Uterus (tissue), 4 donors: ENCODE measurements around the gene GLIPR1L1. TPM values are rescaled to one million over a fixed set of nuclear protein-coding genes. Genes with fewer than 3 reads are reported as not detected.

ENCODE experiments used
- DNase-seq, 2 donors: peaks; one replicate each; pipeline ENCODE4 v3.0.0-alpha.2; 2019 to 2020
- H3K27ac ChIP-seq, 2 donors: fragments of 200-600 bp; sonication (generic); 1 replicate in 1 of 2; 2 replicates in 1 of 2; pipeline ENCODE4 v1.5.1; 2016 to 2018
- H3K27me3 ChIP-seq, 2 donors: fragments of 200-600 bp; sonication (generic); one replicate each; pipeline ENCODE4 v1.5.1; 2018 to 2019; ENCODE audit warnings: control low read depth in 1 of 2
- H3K36me3 ChIP-seq, 2 donors: fragments of 200-600 bp; sonication (generic); one replicate each; pipeline ENCODE4 v1.5.1; 2019; ENCODE audit warnings: control low read depth in 1 of 2
- H3K4me1 ChIP-seq, 2 donors: fragments of 200-600 bp; sonication (generic); one replicate each; pipeline ENCODE4 v1.5.1; 2018 to 2019; ENCODE audit warnings: control low read depth in 1 of 2
- H3K4me3 ChIP-seq, 2 donors: fragments of 200-600 bp; sonication (generic); 1 replicate in 1 of 2; 2 replicates in 1 of 2; pipeline ENCODE4 v1.5.1; 2018 to 2019; ENCODE audit warnings: mild to moderate bottlenecking in 1 of 2
- H3K9me3 ChIP-seq, 2 donors: fragments of 200-600 bp; sonication (generic); one replicate each; pipeline ENCODE4 v1.5.1; 2019; ENCODE audit warnings: control low read depth in 1 of 2
- CTCF ChIP-seq, 4 experiments: fragments of 200-600 bp in 2 of 4; fragments of 450-650 bp in 2 of 4; sonication (generic) in 2 of 4; IDR thresholded peaks; one replicate each; pipeline ENCODE4 v1.5.1; 2016 to 2019; ENCODE audit warnings: antibody characterized with exemption in 4 of 4, mild to moderate bottlenecking in 2 of 4, moderate library complexity in 1 of 4
- POLR2A ChIP-seq, 2 donors: fragments of 450-650 bp; IDR thresholded peaks; one replicate each; pipeline ENCODE4 v1.6.1; 2016; ENCODE audit warnings: antibody characterized with exemption in 2 of 2, mild to moderate bottlenecking in 1 of 2, moderate library complexity in 1 of 2
- intact Hi-C: fragments of 100-400 bp; cut with DNase I; formaldehyde crosslinking; loops from one replicate; pipeline ENCODE4 v1.15.1; 2023; ENCODE audit warnings: low total_unique reads
- total RNA-seq, 4 donors: library from RNA; depleted of rRNA in 3 of 4; stranded (reverse); fragments of >200 nt in 3 of 4; gene quantifications; one replicate each; pipeline versions ENCODE4 v1.1.0 to v1.2.4, GENCODE V29; 2014 to 2023
- donor health status: DM: yes; HTN: yes; CAD: no.

GLIPR1L1 gene
- total RNA-seq, 4 donors from 2014 or later: not detected

DNA sequence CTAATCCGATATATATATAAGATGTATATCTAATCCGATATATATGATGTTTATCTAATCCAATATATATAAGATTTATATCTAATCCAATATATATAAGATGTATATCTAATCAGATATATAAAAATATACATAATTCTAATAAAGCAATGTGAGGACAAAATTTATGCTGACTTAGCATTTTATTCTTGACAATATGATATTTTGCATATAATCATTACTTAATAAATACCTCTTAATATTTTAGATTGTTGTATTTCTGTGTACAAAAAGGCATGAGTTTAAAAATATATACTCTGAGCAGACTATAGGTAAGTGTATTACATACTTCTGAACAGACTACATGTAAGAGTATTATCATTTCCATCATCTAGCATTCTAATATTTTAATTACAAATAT, 75.4 kb downstream of the GLIPR1L1 start:
- H3K27ac ChIP-seq: no peak overlapping the region
- H3K9me3 ChIP-seq: no peaks in the 10 kb centered on the region
- intact Hi-C loops: no loop called here
- H3K4me3 ChIP-seq: no peak overlapping the region
- no peak for TF ChIP-seq POLR2A (IDR thresholded peaks at IDR 0.05)
- TF ChIP-seq CTCF (IDR thresholded peaks at IDR 0.05): no peak
- no peak for DNase-seq
- no peaks in the 10 kb centered on the region for H3K4me1 ChIP-seq
- no peaks in the 10 kb centered on the region for H3K27me3 ChIP-seq
- H3K36me3 ChIP-seq: no peaks in the 10 kb centered on the region

- Histone ChIP-seq H3K27me3 (no peaks in the 10 kb centered on the region), H3K27ac (no peak overlapping the region), H3K9me3 (no peaks in the 10 kb centered on the region), H3K4me1 (no peaks in the 10 kb centered on the region), H3K4me3 (no peak overlapping the region), H3K36me3 (peaks cover 0 to 3% of the 10 kb centered on the region in 2 donors)
- no peak for DNase-seq
- intact Hi-C loops: no loop called here
- TF ChIP-seq CTCF (IDR thresholded peaks at IDR 0.05) (no peak), POLR2A (IDR thresholded peaks at IDR 0.05) (no peak)
Observed at GRCh38 chr12:75414671-75415070, 80.2 kb downstream of the GLIPR1L1 start.

DNA sequence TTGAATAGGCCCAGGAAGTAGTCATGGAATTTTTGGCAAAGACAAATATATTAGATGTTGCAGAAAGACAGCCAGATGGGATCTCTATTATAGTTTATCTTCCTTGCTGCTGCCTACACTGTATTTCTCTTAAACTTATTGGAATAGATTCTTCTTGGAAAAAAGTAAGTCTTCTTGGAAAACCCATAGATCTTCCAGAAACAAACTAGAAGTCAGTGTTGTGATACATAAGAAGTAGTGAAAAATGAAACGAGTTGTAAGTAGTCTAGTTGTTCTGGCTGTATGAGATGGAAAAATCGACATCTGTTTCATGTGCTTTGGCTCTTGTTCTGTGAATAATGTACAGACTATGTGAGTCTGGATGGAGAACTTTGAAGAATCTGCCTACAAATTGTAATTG, 85.4 kb downstream of the GLIPR1L1 start:
- DNase-seq: no peak
- Histone ChIP-seq H3K9me3 (no peaks in the 10 kb centered on the region), H3K4me3 (no peak overlapping the region), H3K27me3 (no peaks in the 10 kb centered on the region), H3K27ac (no peak overlapping the region), H3K4me1 (no peaks in the 10 kb centered on the region), H3K36me3 (peaks cover 0 to 3% of the 10 kb centered on the region in 2 donors)
- intact Hi-C loops: no loop called here
- TF ChIP-seq CTCF (IDR thresholded peaks at IDR 0.05): no peak
- no peak for TF ChIP-seq POLR2A (IDR thresholded peaks at IDR 0.05)

Other genes starting within 250 kb of the GLIPR1L1 start
- 1 to 10 TPM in 1 of 4 donors, not detected in 3; 3.6 TPM for gene KCNC2, start 124.8 kb upstream of the GLIPR1L1 start, total RNA-seq
- gene CAPS2, start 4.3 kb upstream of the GLIPR1L1 start, total RNA-seq: 10 to 100 TPM in 3 of 4 donors, 1 to 10 TPM in 1; 3.1 to 30.9 (median 25.6) TPM
- gene GLIPR1L2, start 56.4 kb downstream of the GLIPR1L1 start, total RNA-seq: 1 to 10 TPM in 2 of 4 donors, not detected in 2; 2.9 to 4.6 TPM
- 10 to 100 TPM; 43.8 to 74.3 (median 49.6) TPM for gene GLIPR1, start 146.1 kb downstream of the GLIPR1L1 start, total RNA-seq
- gene KRR1, start 176.9 kb downstream of the GLIPR1L1 start, total RNA-seq: 10 to 100 TPM; 18.8 to 86.6 (median 73.9) TPM